HL-60 (cell line): ENCODE data around the gene EPS15.

Experiments
- DNase-seq, 2 experiments: peaks; one replicate each; pipeline ENCODE4 v3.0.0-alpha.2; 2010 to 2020; ENCODE audit warnings: low read depth in 1 of 2, low spot score in 1 of 2
- H3K27ac ChIP-seq: fragments of 250-450 bp; sonication (Bioruptor Pico); replicated peaks from 2 replicates; pipeline ENCODE4 v1.5.1; 2020; ENCODE audit warnings: mild to moderate bottlenecking, moderate library complexity
- H3K27me3 ChIP-seq: fragments of 250-450 bp; sonication (Bioruptor Pico); 2 replicates; pipeline ENCODE4 v1.5.1; 2021; ENCODE audit warnings: mild to moderate bottlenecking, moderate library complexity; ENCODE audit not compliant: insufficient read depth, poor library complexity, severe bottlenecking
- H3K4me3 ChIP-seq: replicated peaks from 2 replicates; pipeline ENCODE4 v1.5.1; 2011; ENCODE audit warnings: mild to moderate bottlenecking, control low read depth, low read length; ENCODE audit not compliant: insufficient read depth
- GABPA ChIP-seq: IDR thresholded peaks from 2 replicates; pipeline ENCODE4 v1.6.1; 2012; ENCODE audit warnings: low read depth
- POLR2AphosphoS5 ChIP-seq: IDR thresholded peaks from 2 replicates; pipeline ENCODE4 v1.6.1; 2012; ENCODE audit warnings: low read depth
- SPI1 ChIP-seq: IDR thresholded peaks from 2 replicates; pipeline ENCODE4 v1.6.1; 2012; ENCODE audit warnings: low read depth, mild to moderate bottlenecking, borderline replicate concordance
- TF ChIP-seq, protein P1 (sequence below): IDR thresholded peaks from 2 replicates; pipeline ENCODE4 v1.6.1; 2012; ENCODE audit warnings: low read depth; ENCODE audit not compliant: insufficient replicate concordance
- TF ChIP-seq, protein P2 (sequence below): IDR thresholded peaks from one replicate; pipeline ENCODE4 v1.5.1; 2011; ENCODE audit warnings: low read length, control low read depth, inconsistent platforms; ENCODE audit not compliant: insufficient read depth

The EPS15 gene

DNA sequence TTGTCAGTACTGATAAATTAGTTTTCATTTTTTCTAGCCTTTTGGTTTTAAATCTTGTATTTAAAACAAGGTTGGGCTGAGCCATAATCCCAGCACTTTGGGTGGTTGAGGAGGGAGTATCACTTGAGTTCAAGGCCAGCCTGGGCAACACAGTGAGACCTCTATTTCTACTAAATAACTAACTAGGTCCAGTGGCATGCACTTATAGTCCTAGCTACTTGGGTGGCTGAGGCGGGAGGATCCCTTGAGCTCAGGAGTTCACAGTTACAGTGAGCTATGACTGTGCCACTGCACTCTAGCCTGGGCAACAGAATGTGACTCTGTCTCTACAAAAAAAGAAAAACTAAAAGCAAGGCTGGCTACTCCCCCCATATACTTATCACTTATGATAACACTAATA lies 167.2 kb downstream of the EPS15 start:
- no peak overlapping the region for H3K4me3 ChIP-seq
- no peak for DNase-seq
- TF ChIP-seq, protein P1, sequence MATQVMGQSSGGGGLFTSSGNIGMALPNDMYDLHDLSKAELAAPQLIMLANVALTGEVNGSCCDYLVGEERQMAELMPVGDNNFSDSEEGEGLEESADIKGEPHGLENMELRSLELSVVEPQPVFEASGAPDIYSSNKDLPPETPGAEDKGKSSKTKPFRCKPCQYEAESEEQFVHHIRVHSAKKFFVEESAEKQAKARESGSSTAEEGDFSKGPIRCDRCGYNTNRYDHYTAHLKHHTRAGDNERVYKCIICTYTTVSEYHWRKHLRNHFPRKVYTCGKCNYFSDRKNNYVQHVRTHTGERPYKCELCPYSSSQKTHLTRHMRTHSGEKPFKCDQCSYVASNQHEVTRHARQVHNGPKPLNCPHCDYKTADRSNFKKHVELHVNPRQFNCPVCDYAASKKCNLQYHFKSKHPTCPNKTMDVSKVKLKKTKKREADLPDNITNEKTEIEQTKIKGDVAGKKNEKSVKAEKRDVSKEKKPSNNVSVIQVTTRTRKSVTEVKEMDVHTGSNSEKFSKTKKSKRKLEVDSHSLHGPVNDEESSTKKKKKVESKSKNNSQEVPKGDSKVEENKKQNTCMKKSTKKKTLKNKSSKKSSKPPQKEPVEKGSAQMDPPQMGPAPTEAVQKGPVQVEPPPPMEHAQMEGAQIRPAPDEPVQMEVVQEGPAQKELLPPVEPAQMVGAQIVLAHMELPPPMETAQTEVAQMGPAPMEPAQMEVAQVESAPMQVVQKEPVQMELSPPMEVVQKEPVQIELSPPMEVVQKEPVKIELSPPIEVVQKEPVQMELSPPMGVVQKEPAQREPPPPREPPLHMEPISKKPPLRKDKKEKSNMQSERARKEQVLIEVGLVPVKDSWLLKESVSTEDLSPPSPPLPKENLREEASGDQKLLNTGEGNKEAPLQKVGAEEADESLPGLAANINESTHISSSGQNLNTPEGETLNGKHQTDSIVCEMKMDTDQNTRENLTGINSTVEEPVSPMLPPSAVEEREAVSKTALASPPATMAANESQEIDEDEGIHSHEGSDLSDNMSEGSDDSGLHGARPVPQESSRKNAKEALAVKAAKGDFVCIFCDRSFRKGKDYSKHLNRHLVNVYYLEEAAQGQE: no peak
- TF ChIP-seq SPI1 (no peak), POLR2AphosphoS5 (no peak), GABPA (no peak)
- TF ChIP-seq, protein P2, sequence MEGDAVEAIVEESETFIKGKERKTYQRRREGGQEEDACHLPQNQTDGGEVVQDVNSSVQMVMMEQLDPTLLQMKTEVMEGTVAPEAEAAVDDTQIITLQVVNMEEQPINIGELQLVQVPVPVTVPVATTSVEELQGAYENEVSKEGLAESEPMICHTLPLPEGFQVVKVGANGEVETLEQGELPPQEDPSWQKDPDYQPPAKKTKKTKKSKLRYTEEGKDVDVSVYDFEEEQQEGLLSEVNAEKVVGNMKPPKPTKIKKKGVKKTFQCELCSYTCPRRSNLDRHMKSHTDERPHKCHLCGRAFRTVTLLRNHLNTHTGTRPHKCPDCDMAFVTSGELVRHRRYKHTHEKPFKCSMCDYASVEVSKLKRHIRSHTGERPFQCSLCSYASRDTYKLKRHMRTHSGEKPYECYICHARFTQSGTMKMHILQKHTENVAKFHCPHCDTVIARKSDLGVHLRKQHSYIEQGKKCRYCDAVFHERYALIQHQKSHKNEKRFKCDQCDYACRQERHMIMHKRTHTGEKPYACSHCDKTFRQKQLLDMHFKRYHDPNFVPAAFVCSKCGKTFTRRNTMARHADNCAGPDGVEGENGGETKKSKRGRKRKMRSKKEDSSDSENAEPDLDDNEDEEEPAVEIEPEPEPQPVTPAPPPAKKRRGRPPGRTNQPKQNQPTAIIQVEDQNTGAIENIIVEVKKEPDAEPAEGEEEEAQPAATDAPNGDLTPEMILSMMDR: no peak
- H3K27ac ChIP-seq: no peak overlapping the region
- H3K27me3 ChIP-seq: no peaks in the 10 kb centered on the region

DNA sequence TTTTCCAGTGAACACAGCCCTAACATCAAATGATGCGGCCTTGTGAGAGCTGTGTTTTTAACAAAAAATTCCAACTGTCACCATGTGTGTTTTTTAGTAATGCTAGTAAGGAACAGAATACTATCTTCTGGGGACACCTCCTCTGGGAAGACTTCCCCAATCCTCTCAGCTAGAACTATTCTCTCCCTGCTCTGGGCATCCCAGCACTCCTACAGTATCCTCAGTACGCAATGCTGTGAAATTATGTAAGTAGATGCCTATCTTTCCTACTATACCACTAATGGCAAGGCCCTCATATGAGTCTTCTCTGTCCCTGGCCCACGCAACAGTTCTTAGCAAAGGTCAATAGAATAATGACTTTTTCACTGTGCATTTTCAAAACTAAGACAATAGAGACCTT lies 169.2 kb downstream of the EPS15 start:
- Histone ChIP-seq H3K27me3 (peaks cover 8% of the 10 kb centered on the region), H3K27ac (no peak overlapping the region), H3K4me3 (no peak overlapping the region)
- TF ChIP-seq SPI1: no peak
- TF ChIP-seq, protein P2: no peak
- no peak for TF ChIP-seq POLR2AphosphoS5
- TF ChIP-seq, protein P1: no peak
- TF ChIP-seq GABPA: no peak
- no peak for DNase-seq

DNA sequence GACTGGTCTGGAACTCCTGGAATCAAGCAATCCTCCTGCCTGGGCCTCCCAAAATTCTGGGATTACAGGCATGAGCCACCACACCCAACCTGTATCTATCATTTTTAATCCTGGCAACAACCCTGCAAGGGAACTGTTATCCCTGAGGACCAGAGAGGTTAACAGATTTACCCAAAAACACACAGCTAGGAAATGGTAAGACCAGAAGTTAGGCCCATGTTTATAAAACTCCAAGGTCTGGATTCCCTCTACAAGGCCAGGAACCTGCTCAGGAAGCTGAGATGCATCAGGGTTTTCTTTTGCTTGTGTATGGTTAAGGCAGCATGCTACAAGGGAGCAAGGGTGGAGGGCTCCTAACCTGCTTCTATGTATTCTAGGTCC lies 170.9 kb downstream of the EPS15 start:
- no peak for DNase-seq
- Histone ChIP-seq H3K27ac (no peak overlapping the region), H3K4me3 (no peak overlapping the region), H3K27me3 (peaks cover 17% of the 10 kb centered on the region)
- TF ChIP-seq POLR2AphosphoS5: no peak
- TF ChIP-seq, protein P1: no peak
- no peak for TF ChIP-seq SPI1
- TF ChIP-seq, protein P2: no peak
- no peak for TF ChIP-seq GABPA
